HEK293 (cell line): ENCODE results near the gene TSSK3.

ENCODE experiments used
- IKZF3 ChIP-seq: fragments of 450-650 bp; IDR thresholded peaks from 2 replicates; pipeline ENCODE4 v1.5.0; 2018; ENCODE audit warnings: missing biosample characterization, mild to moderate bottlenecking, missing genetic modification characterization, moderate library complexity
- KLF10 ChIP-seq: fragments of 450-650 bp; IDR thresholded peaks from 2 replicates; pipeline ENCODE4 v1.5.1; 2018; ENCODE audit warnings: missing biosample characterization, mild to moderate bottlenecking, missing genetic modification characterization
- KLF8 ChIP-seq: fragments of 450-650 bp; formaldehyde crosslinking; IDR thresholded peaks from 2 replicates; pipeline ENCODE4 v1.5.1; 2016; ENCODE audit warnings: missing biosample characterization, missing genetic modification characterization
- YY1 ChIP-seq: fragments of 450-650 bp; formaldehyde crosslinking; IDR thresholded peaks from 2 replicates; pipeline ENCODE4 v1.5.1; 2018; ENCODE audit warnings: missing biosample characterization, missing genetic modification characterization
- ZIC2 ChIP-seq: fragments of 450-650 bp; formaldehyde crosslinking; IDR thresholded peaks from 2 replicates; pipeline ENCODE4 v1.5.1; 2016; ENCODE audit warnings: missing biosample characterization, missing genetic modification characterization
- ZNF248 ChIP-seq: fragments of 450-650 bp; formaldehyde crosslinking; IDR thresholded peaks from 2 replicates; pipeline ENCODE4 v1.5.1; 2017; ENCODE audit warnings: missing biosample characterization, missing genetic modification characterization
- ZNF292 ChIP-seq: fragments of 450-650 bp; formaldehyde crosslinking; IDR thresholded peaks from 2 replicates; pipeline ENCODE4 v1.5.1; 2016; ENCODE audit warnings: low read depth, missing biosample characterization, missing genetic modification characterization, borderline replicate concordance
- ZNF324 ChIP-seq: fragments of 450-650 bp; formaldehyde crosslinking; IDR thresholded peaks from 2 replicates; pipeline ENCODE4 v1.5.1; 2016; ENCODE audit warnings: missing biosample characterization, missing genetic modification characterization
- ZNF362 ChIP-seq: fragments of 450-650 bp; formaldehyde crosslinking; IDR thresholded peaks from 2 replicates; pipeline ENCODE4 v1.5.1; 2016; ENCODE audit warnings: missing biosample characterization, missing genetic modification characterization
- ZNF366 ChIP-seq: fragments of 450-650 bp; formaldehyde crosslinking; conservative IDR thresholded peaks from 2 replicates; pipeline ENCODE4 v1.5.1; 2016; ENCODE audit warnings: missing biosample characterization, missing genetic modification characterization
- ZNF416 ChIP-seq: fragments of 450-650 bp; formaldehyde crosslinking; IDR thresholded peaks from 2 replicates; pipeline ENCODE4 v1.5.1; 2016; ENCODE audit warnings: missing biosample characterization, missing genetic modification characterization
- ZNF510 ChIP-seq: fragments of 450-650 bp; formaldehyde crosslinking; IDR thresholded peaks from 2 replicates; pipeline ENCODE4 v1.5.1; 2018; ENCODE audit warnings: mild to moderate bottlenecking, missing genetic modification characterization, missing biosample characterization; ENCODE audit not compliant: insufficient replicate concordance
- ZNF626 ChIP-seq: fragments of 450-650 bp; sonication (Bioruptor Pico); formaldehyde crosslinking; IDR thresholded peaks from 2 replicates; pipeline ENCODE4 v1.5.1; 2018; ENCODE audit warnings: missing biosample characterization, missing genetic modification characterization, inconsistent platforms
- ZNF664 ChIP-seq: fragments of 450-650 bp; formaldehyde crosslinking; IDR thresholded peaks from 2 replicates; pipeline ENCODE4 v1.5.1; 2016; ENCODE audit warnings: missing biosample characterization, missing genetic modification characterization
- ZNF677 ChIP-seq: fragments of 450-650 bp; IDR thresholded peaks from 2 replicates; pipeline ENCODE4 v1.5.0; 2018; ENCODE audit warnings: missing biosample characterization, mild to moderate bottlenecking, missing genetic modification characterization, moderate library complexity
- ZNF76 ChIP-seq: fragments of 450-650 bp; formaldehyde crosslinking; IDR thresholded peaks from 2 replicates; pipeline ENCODE4; 2016; ENCODE audit warnings: low read depth, missing biosample characterization, missing genetic modification characterization, borderline replicate concordance
- ZNF791 ChIP-seq: fragments of 450-650 bp; formaldehyde crosslinking; IDR thresholded peaks from 2 replicates; pipeline ENCODE4 v1.5.1; 2016; ENCODE audit warnings: missing biosample characterization, missing genetic modification characterization
- TF ChIP-seq, protein P1 (sequence below): fragments of 450-650 bp; formaldehyde crosslinking; IDR thresholded peaks from 2 replicates; pipeline ENCODE4 v1.5.1; 2016; ENCODE audit warnings: missing biosample characterization, missing genetic modification characterization
- TF ChIP-seq, protein P2 (sequence below): fragments of 450-650 bp; formaldehyde crosslinking; optimal IDR thresholded peaks from 2 replicates; pipeline ENCODE3; 2016; ENCODE audit warnings: missing biosample characterization, mild to moderate bottlenecking, missing genetic modification characterization
- TF ChIP-seq, protein P3 (sequence below): fragments of 450-650 bp; formaldehyde crosslinking; IDR thresholded peaks from 2 replicates; pipeline ENCODE4 v1.5.1; 2017; ENCODE audit warnings: missing biosample characterization, missing genetic modification characterization
- TF ChIP-seq, protein P4 (sequence below): fragments of 450-650 bp; formaldehyde crosslinking; IDR thresholded peaks from 2 replicates; pipeline ENCODE4 v1.5.1; 2016; ENCODE audit warnings: missing biosample characterization, missing genetic modification characterization, borderline replicate concordance
- TF ChIP-seq, protein P5 (sequence below): fragments of 450-650 bp; formaldehyde crosslinking; IDR thresholded peaks from 2 replicates; pipeline ENCODE4 v1.5.1; 2016; ENCODE audit warnings: missing biosample characterization, missing genetic modification characterization
- TF ChIP-seq, protein P6 (sequence below): fragments of 450-650 bp; formaldehyde crosslinking; conservative IDR thresholded peaks from 2 replicates; pipeline ENCODE4 v1.5.1; 2016; ENCODE audit warnings: low read depth, missing biosample characterization, missing genetic modification characterization

TSSK3 gene

DNA sequence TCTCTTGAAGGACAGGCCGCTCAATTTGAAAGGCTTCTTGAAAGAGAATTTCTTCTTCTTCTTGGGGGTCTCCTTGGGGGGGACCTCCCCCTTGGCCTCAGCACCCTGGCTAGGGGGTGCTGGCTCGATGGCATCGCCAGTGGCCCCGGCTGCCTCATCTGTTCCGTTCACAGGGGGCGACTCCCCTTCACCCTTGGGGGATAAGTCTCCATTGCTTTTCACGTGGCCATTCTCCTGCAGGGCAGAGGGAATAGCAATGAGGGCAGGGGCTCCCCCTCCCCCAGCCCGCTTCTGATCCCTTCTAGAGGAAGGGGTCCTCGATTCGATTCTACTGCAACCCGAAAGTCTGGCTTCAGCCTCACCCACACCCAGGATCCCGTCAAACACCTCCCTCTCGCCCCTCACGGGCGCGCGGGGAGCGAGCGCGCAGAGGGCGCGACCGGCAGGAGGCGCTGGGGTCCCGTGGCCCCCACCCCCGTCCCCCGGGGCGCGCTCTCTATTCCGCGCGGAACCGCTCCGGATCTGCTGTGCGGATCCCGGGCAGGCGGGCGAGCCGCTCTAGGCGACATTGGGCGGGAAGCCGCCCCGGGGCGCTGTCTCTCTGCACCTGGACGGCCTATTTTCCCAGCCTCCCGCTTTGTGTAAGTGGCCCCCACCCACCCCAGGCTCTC lies 27.3 kb upstream of the TSSK3 start (continued):
- TF ChIP-seq, protein P1, sequence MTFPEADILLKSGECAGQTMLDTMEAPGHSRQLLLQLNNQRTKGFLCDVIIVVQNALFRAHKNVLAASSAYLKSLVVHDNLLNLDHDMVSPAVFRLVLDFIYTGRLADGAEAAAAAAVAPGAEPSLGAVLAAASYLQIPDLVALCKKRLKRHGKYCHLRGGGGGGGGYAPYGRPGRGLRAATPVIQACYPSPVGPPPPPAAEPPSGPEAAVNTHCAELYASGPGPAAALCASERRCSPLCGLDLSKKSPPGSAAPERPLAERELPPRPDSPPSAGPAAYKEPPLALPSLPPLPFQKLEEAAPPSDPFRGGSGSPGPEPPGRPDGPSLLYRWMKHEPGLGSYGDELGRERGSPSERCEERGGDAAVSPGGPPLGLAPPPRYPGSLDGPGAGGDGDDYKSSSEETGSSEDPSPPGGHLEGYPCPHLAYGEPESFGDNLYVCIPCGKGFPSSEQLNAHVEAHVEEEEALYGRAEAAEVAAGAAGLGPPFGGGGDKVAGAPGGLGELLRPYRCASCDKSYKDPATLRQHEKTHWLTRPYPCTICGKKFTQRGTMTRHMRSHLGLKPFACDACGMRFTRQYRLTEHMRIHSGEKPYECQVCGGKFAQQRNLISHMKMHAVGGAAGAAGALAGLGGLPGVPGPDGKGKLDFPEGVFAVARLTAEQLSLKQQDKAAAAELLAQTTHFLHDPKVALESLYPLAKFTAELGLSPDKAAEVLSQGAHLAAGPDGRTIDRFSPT (tag by site-specific recombination), result no peak
- TF ChIP-seq ZNF416 (tag by site-specific recombination) (no peak), ZNF362 (tag by site-specific recombination) (no peak), ZNF248 (no peak), ZNF324 (no peak; the same call in 1 of the 2 replicates), KLF8 (tag by site-specific recombination) (peak; percentile 83; the same call in 1 of the 2 replicates), ZNF677 (no peak), ZNF791 (tag by site-specific recombination) (no peak), ZNF626 (tag by site-specific recombination) (no peak), ZNF510 (tag by site-specific recombination) (no peak), ZNF292 (tag by site-specific recombination) (no peak), IKZF3 (tag by site-specific recombination) (peak; percentile 34; the same call in 1 of the 2 replicates), YY1 (no peak), KLF10 (tag by site-specific recombination) (no peak), ZIC2 (peak; percentile 85), ZNF76 (tag by site-specific recombination) (peak; percentile 25; the same call in 1 of the 2 replicates), ZNF664 (tag by site-specific recombination) (no peak), ZNF366 (tag by site-specific recombination) (no peak)
- TF ChIP-seq, protein P2, sequence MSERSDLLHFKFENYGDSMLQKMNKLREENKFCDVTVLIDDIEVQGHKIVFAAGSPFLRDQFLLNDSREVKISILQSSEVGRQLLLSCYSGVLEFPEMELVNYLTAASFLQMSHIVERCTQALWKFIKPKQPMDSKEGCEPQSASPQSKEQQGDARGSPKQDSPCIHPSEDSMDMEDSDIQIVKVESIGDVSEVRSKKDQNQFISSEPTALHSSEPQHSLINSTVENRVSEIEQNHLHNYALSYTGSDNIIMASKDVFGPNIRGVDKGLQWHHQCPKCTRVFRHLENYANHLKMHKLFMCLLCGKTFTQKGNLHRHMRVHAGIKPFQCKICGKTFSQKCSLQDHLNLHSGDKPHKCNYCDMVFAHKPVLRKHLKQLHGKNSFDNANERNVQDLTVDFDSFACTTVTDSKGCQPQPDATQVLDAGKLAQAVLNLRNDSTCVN (tag by site-specific recombination), result peak; percentile 97
- TF ChIP-seq, protein P3, sequence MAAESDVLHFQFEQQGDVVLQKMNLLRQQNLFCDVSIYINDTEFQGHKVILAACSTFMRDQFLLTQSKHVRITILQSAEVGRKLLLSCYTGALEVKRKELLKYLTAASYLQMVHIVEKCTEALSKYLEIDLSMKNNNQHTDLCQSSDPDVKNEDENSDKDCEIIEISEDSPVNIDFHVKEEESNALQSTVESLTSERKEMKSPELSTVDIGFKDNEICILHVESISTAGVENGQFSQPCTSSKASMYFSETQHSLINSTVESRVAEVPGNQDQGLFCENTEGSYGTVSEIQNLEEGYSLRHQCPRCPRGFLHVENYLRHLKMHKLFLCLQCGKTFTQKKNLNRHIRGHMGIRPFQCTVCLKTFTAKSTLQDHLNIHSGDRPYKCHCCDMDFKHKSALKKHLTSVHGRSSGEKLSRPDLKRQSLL (tag by site-specific recombination), result no peak
- TF ChIP-seq, protein P4, sequence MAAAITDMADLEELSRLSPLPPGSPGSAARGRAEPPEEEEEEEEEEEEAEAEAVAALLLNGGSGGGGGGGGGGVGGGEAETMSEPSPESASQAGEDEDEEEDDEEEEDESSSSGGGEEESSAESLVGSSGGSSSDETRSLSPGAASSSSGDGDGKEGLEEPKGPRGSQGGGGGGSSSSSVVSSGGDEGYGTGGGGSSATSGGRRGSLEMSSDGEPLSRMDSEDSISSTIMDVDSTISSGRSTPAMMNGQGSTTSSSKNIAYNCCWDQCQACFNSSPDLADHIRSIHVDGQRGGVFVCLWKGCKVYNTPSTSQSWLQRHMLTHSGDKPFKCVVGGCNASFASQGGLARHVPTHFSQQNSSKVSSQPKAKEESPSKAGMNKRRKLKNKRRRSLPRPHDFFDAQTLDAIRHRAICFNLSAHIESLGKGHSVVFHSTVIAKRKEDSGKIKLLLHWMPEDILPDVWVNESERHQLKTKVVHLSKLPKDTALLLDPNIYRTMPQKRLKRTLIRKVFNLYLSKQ (tag by site-specific recombination), result no peak
- TF ChIP-seq, protein P5, sequence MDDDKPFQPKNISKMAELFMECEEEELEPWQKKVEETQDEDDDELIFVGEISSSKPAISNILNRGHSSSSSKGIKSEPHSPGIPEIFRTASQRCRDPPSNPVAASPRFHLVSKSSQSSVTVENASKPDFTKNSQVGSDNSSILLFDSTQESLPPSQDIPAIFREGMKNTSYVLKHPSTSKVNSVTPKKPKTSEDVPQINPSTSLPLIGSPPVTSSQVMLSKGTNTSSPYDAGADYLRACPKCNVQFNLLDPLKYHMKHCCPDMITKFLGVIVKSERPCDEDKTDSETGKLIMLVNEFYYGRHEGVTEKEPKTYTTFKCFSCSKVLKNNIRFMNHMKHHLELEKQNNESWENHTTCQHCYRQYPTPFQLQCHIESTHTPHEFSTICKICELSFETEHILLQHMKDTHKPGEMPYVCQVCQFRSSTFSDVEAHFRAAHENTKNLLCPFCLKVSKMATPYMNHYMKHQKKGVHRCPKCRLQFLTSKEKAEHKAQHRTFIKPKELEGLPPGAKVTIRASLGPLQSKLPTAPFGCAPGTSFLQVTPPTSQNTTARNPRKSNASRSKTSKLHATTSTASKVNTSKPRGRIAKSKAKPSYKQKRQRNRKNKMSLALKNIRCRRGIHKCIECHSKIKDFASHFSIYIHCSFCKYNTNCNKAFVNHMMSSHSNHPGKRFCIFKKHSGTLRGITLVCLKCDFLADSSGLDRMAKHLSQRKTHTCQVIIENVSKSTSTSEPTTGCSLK (tag by site-specific recombination), result no peak
- TF ChIP-seq, protein P6, sequence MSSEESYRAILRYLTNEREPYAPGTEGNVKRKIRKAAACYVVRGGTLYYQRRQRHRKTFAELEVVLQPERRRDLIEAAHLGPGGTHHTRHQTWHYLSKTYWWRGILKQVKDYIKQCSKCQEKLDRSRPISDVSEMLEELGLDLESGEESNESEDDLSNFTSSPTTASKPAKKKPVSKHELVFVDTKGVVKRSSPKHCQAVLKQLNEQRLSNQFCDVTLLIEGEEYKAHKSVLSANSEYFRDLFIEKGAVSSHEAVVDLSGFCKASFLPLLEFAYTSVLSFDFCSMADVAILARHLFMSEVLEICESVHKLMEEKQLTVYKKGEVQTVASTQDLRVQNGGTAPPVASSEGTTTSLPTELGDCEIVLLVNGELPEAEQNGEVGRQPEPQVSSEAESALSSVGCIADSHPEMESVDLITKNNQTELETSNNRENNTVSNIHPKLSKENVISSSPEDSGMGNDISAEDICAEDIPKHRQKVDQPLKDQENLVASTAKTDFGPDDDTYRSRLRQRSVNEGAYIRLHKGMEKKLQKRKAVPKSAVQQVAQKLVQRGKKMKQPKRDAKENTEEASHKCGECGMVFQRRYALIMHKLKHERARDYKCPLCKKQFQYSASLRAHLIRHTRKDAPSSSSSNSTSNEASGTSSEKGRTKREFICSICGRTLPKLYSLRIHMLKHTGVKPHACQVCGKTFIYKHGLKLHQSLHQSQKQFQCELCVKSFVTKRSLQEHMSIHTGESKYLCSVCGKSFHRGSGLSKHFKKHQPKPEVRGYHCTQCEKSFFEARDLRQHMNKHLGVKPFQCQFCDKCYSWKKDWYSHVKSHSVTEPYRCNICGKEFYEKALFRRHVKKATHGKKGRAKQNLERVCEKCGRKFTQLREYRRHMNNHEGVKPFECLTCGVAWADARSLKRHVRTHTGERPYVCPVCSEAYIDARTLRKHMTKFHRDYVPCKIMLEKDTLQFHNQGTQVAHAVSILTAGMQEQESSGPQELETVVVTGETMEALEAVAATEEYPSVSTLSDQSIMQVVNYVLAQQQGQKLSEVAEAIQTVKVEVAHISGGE (tag by site-specific recombination), result no peak
